HG02571 (cell line): ENCODE data around the gene RTN4IP1.

Experiments
- ATAC-seq: cut with Tn5 transposase; IDR thresholded peaks from one replicate; pipeline ENCODE4 v1.9.1; 2021; ENCODE audit warnings: mild to moderate bottlenecking, moderate library complexity; ENCODE audit not compliant: unreplicated experiment

RTN4IP1 gene

GRCh38 chr6:106525107-106525881, 104.0 kb downstream of the RTN4IP1 start:
- ATAC-seq: peak; percentile 27

- no peak for ATAC-seq
These were observed 106.6 kb downstream of the RTN4IP1 start for GRCh38 chr6:106522562-106523250.
